H1 (cell line): ENCODE results near the gene PLPP4. TPM values are rescaled to one million over a fixed set of nuclear protein-coding genes. Genes with fewer than 3 reads are reported as not detected.

Experiments used
- CTCF ChIA-PET: fragments of 300-600 bp; sonication (Branson Sonifier 250); formaldehyde crosslinking; loops from one replicate; lab custom pipeline; 2021; ENCODE audit not compliant: partially characterized antibody; lab: Charles Lee
- POLR2A ChIA-PET: fragments of 300-600 bp; sonication (Branson Sonifier 250); formaldehyde crosslinking; loops from one replicate; lab custom pipeline; 2021; ENCODE audit warnings: inconsistent platforms; ENCODE audit not compliant: partially characterized antibody; lab: Charles Lee
- DNase-seq, 2 experiments: peaks; one replicate each; pipeline versions ENCODE4 v3.0.0 to v3.0.0-alpha.2; 2010 to 2022; ENCODE audit warnings: low spot score in 2 of 2, low read depth in 1 of 2, mixed read lengths in 1 of 2
- FAIRE-seq: peaks from 2 replicates; lab custom pipeline; 2011; peaks lifted over from hg19 to GRCh38; lab: Jason Lieb, UNC
- H2AFZ ChIP-seq: 2 replicates; pipeline ENCODE4 v1.8.1; 2012; ENCODE audit warnings: low read length, inconsistent platforms
- H2AK5ac ChIP-seq: 2 replicates; pipeline ENCODE4 v1.6.1; 2013; ENCODE audit warnings: low read depth, low read length
- H2BK120ac ChIP-seq: replicated peaks from 2 replicates; pipeline ENCODE3; 2013; ENCODE audit warnings: low read depth, low read length, inconsistent platforms
- H2BK12ac ChIP-seq: 2 replicates; pipeline ENCODE4 v1.6.1; 2013; ENCODE audit warnings: low read depth, low read length
- H2BK15ac ChIP-seq: 2 replicates; pipeline ENCODE4 v1.6.1; 2013; ENCODE audit warnings: low read length
- H2BK20ac ChIP-seq: 2 replicates; pipeline ENCODE4 v1.6.1; 2013; ENCODE audit warnings: low read length
- H2BK5ac ChIP-seq: 2 replicates; pipeline ENCODE4 v1.6.1; 2013; ENCODE audit warnings: low read depth, low read length
- H3K14ac ChIP-seq: 2 replicates; pipeline ENCODE4 v1.6.1; 2013; ENCODE audit warnings: inconsistent platforms; ENCODE audit not compliant: insufficient read length
- H3K18ac ChIP-seq: 2 replicates; pipeline ENCODE4 v1.6.1; 2013; ENCODE audit warnings: low read length; ENCODE audit errors: extremely low read depth
- H3K23ac ChIP-seq: 2 replicates; pipeline ENCODE4 v1.6.1; 2013; ENCODE audit warnings: inconsistent platforms; ENCODE audit not compliant: insufficient read length
- H3K23me2 ChIP-seq: 2 replicates; pipeline ENCODE4 v1.6.1; 2013; ENCODE audit warnings: low read depth, low read length
- H3K27ac ChIP-seq: 2 replicates; pipeline ENCODE4 v1.6.1; 2011; ENCODE audit warnings: low read depth, low read length, inconsistent platforms
- H3K27me3 ChIP-seq, 4 experiments: replicated peaks in 1 of 4; 1 replicate in 1 of 4; 2 replicates in 3 of 4; pipeline versions ENCODE4 v1.6.1 to v1.8.1; 2011 to 2013; ENCODE audit warnings: low read length in 3 of 4, mild to moderate bottlenecking in 3 of 4, inconsistent platforms in 2 of 4, mixed read lengths in 2 of 4, moderate library complexity in 1 of 4; ENCODE audit not compliant: control insufficient read depth in 3 of 4, insufficient read depth in 3 of 4; ENCODE audit errors: extremely low read depth in 1 of 4
- H3K36me3 ChIP-seq, 4 experiments: 2 replicates each; pipeline versions ENCODE4 v1.6.1 to v1.8.1; 2011 to 2013; ENCODE audit warnings: mild to moderate bottlenecking in 4 of 4, low read length in 3 of 4, moderate library complexity in 2 of 4, control low read depth in 1 of 4, inconsistent platforms in 1 of 4; ENCODE audit not compliant: insufficient read depth in 4 of 4, control insufficient read depth in 2 of 4
- H3K4ac ChIP-seq: replicated peaks from 2 replicates; pipeline ENCODE3; 2013; ENCODE audit warnings: low read length, low read depth, mixed read lengths, inconsistent platforms; ENCODE audit not compliant: insufficient read length
- H3K4me1 ChIP-seq, 4 experiments: replicated peaks in 1 of 4; 1 replicate in 1 of 4; 2 replicates in 3 of 4; pipeline versions ENCODE4 v1.6.1 to v1.8.1; 2011 to 2013; ENCODE audit warnings: low read length in 3 of 4, inconsistent platforms in 2 of 4, mixed read lengths in 1 of 4; ENCODE audit not compliant: insufficient read depth in 4 of 4, control insufficient read depth in 3 of 4
- H3K4me2 ChIP-seq, 2 experiments: 2 replicates each; pipeline versions ENCODE4 v1.6.1 to v1.8.1; 2011 to 2013; ENCODE audit warnings: low read depth in 2 of 2, low read length in 2 of 2, control low read depth in 1 of 2, inconsistent platforms in 1 of 2, mild to moderate bottlenecking in 1 of 2; ENCODE audit not compliant: insufficient read depth in 1 of 2
- H3K4me3 ChIP-seq, 4 experiments: fragments of 200-600, 300-600 bp in 1 of 4; sonication (generic), shearing (Covaris generic), sonication (Bioruptor Twin) in 1 of 4; 2 replicates each; pipeline versions ENCODE4 v1.5.1 to v1.8.1; 2011 to 2016; ENCODE audit warnings: low read length in 4 of 4, low read depth in 3 of 4, control low read depth in 2 of 4, inconsistent platforms in 2 of 4, mild to moderate bottlenecking in 2 of 4, mixed read lengths in 1 of 4, moderate library complexity in 1 of 4; ENCODE audit not compliant: insufficient read depth in 2 of 4; ENCODE audit errors: extremely low read depth in 1 of 4
- H3K56ac ChIP-seq: replicated peaks from 2 replicates; pipeline ENCODE3; 2013; ENCODE audit warnings: low read depth, mild to moderate bottlenecking, mixed read lengths, low read length, inconsistent platforms; ENCODE audit not compliant: insufficient read length
- H3K79me1 ChIP-seq: 2 replicates; pipeline ENCODE4 v1.6.1; 2013; ENCODE audit warnings: low read depth, low read length, control low read depth
- H3K79me2 ChIP-seq, 2 experiments: 2 replicates each; pipeline versions ENCODE4 v1.6.1 to v1.8.1; 2012 to 2013; ENCODE audit warnings: low read length in 2 of 2, mild to moderate bottlenecking in 2 of 2, inconsistent platforms in 1 of 2; ENCODE audit not compliant: insufficient read depth in 2 of 2, control insufficient read depth in 1 of 2
- H3K9ac ChIP-seq, 4 experiments: replicated peaks in 1 of 4; 1 replicate in 1 of 4; 2 replicates in 3 of 4; pipeline versions ENCODE4 v1.6.1 to v1.8.1; 2011 to 2013; ENCODE audit warnings: low read depth in 3 of 4, low read length in 3 of 4, control low read depth in 2 of 4, mild to moderate bottlenecking in 2 of 4, moderate library complexity in 2 of 4, inconsistent platforms in 1 of 4; ENCODE audit errors: extremely low read depth in 1 of 4
- H3K9me3 ChIP-seq, 2 experiments: 2 replicates each; pipeline versions ENCODE4 v1.6.1 to v1.8.1; 2012 to 2013; ENCODE audit warnings: mild to moderate bottlenecking in 2 of 2, moderate library complexity in 2 of 2, control low read depth in 1 of 2, inconsistent platforms in 1 of 2, low read depth in 1 of 2, low read length in 1 of 2, mixed read lengths in 1 of 2; ENCODE audit not compliant: insufficient read depth in 2 of 2
- H4K20me1 ChIP-seq, 2 experiments: replicated peaks in 1 of 2; 2 replicates each; pipeline versions ENCODE3 to v1.8.1; 2011 to 2013; ENCODE audit warnings: inconsistent platforms in 2 of 2, low read length in 2 of 2, mild to moderate bottlenecking in 1 of 2; ENCODE audit not compliant: insufficient read depth in 2 of 2, control insufficient read depth in 1 of 2
- H4K5ac ChIP-seq: 2 replicates; pipeline ENCODE4 v1.6.1; 2013; ENCODE audit warnings: low read length, low read depth, mixed read lengths, inconsistent platforms; ENCODE audit not compliant: insufficient read length
- H4K8ac ChIP-seq: 2 replicates; pipeline ENCODE4 v1.8.0; 2013; ENCODE audit warnings: mild to moderate bottlenecking, moderate library complexity, low read length, inconsistent platforms; ENCODE audit not compliant: insufficient read depth; ENCODE audit errors: extremely low read depth
- H4K91ac ChIP-seq: replicated peaks from 2 replicates; pipeline ENCODE3; 2013; ENCODE audit warnings: low read length, mixed read lengths, inconsistent platforms; ENCODE audit not compliant: insufficient read length
- ATF3 ChIP-seq: IDR thresholded peaks from 2 replicates; pipeline ENCODE4 v1.6.1; 2011; ENCODE audit warnings: low read depth, mild to moderate bottlenecking, low read length; ENCODE audit not compliant: insufficient read depth
- BCL11A ChIP-seq, 2 experiments: IDR thresholded peaks; one replicate each; pipeline ENCODE4 v1.6.1; 2011; ENCODE audit warnings: low read depth in 2 of 2, low read length in 2 of 2, mild to moderate bottlenecking in 2 of 2
- E2F6 ChIP-seq: IDR thresholded peaks from 2 replicates; pipeline ENCODE4 v1.6.1; 2012; ENCODE audit warnings: inconsistent platforms
- EP300 ChIP-seq, 2 experiments: IDR thresholded peaks; 1 replicate in 1 of 2; 2 replicates in 1 of 2; pipeline ENCODE4 v1.6.1; 2011 to 2012; ENCODE audit warnings: low read depth in 2 of 2, low read length in 2 of 2, mild to moderate bottlenecking in 2 of 2, borderline replicate concordance in 1 of 2, inconsistent platforms in 1 of 2, moderate library complexity in 1 of 2
- HDAC2 ChIP-seq, 2 experiments: fragments of 300-600 bp in 1 of 2; sonication (generic) in 1 of 2; IDR thresholded peaks; 2 replicates each; pipeline ENCODE4 v1.6.1; 2011 to 2012; ENCODE audit warnings: low read depth in 2 of 2, low read length in 2 of 2, mild to moderate bottlenecking in 2 of 2, moderate library complexity in 2 of 2, borderline replicate concordance in 1 of 2, inconsistent platforms in 1 of 2
- MAFK ChIP-seq: IDR thresholded peaks from 2 replicates; pipeline ENCODE4 v1.6.1; 2012; ENCODE audit warnings: low read depth, mild to moderate bottlenecking, improper control_type of control experiment, low read length
- NANOG ChIP-seq: IDR thresholded peaks from 2 replicates; pipeline ENCODE4 v1.6.1; 2011; ENCODE audit warnings: low read length, low read depth, mild to moderate bottlenecking, inconsistent platforms; ENCODE audit not compliant: insufficient read depth, poor library complexity, severe bottlenecking
- TBP ChIP-seq: IDR thresholded peaks from 2 replicates; pipeline ENCODE4 v1.6.1; 2011; ENCODE audit warnings: low read depth, low read length, improper control_type of control experiment
- YY1 ChIP-seq: IDR thresholded peaks from 2 replicates; pipeline ENCODE4 v1.6.1; 2011; ENCODE audit warnings: low read depth, mild to moderate bottlenecking, low read length
- ZNF274 ChIP-seq: IDR thresholded peaks from 2 replicates; pipeline ENCODE4 v1.7.0; 2012; ENCODE audit warnings: low read length, borderline replicate concordance; ENCODE audit errors: extremely low read depth
- polyA plus RNA-seq, 7 experiments: library from polyadenylated mRNA; depleted of rRNA in 3 of 7; stranded (reverse) in 5 of 7; unstranded in 2 of 7; fragments of >200 nt in 5 of 7; fragments of 200-250 nt in 2 of 7; gene quantifications; 1 replicate in 5 of 7; 2 replicates in 1 of 7; 4 replicates in 1 of 7; pipeline versions ENCODE4 v1.2.1 to v1.2.3, GENCODE V29; 2011 to 2013; ENCODE audit warnings: missing spikeins in 2 of 7, mixed read lengths in 2 of 7
- total RNA-seq: library from RNA; stranded (reverse); fragmentation: NEBNext Ultra II Directional; extraction: Animal tissue kit (Norgen Biotek cat#: 25700); gene quantifications from 2 replicates; pipeline ENCODE4 v1.2.1, GENCODE V29; 2021

PLPP4 gene
- total and polyA plus RNA-seq, 2 of the 8 experiments (the other 6 are each of a cell fraction or from before 2014, with no cell fraction given), result 0.30 TPM; not detected in 1

GRCh38 chr10:120571266-120571665 is 114.2 kb downstream of the PLPP4 start:
- Histone ChIP-seq H3K23ac (no peak overlapping the region), H3K9ac (no peak overlapping the region), H3K36me3 (no peaks in the 10 kb centered on the region), H3K23me2 (no peaks in the 10 kb centered on the region), H3K4me3 (no peak overlapping the region), H3K27ac (no peak overlapping the region), H4K20me1 (no peaks in the 10 kb centered on the region), H2BK15ac (no peak overlapping the region), H3K79me2 (no peaks in the 10 kb centered on the region), H4K8ac (no peak overlapping the region), H3K14ac (no peak overlapping the region), H3K18ac (no peak overlapping the region), H2BK120ac (no peak overlapping the region), H2AFZ (no peak overlapping the region), H3K4me1 (no peaks in the 10 kb centered on the region), H2AK5ac (no peak overlapping the region), H2BK5ac (no peak overlapping the region), H3K9me3 (no peaks in the 10 kb centered on the region), H2BK20ac (no peak overlapping the region), H3K4ac (no peak overlapping the region), H3K79me1 (no peaks in the 10 kb centered on the region), H3K4me2 (no peak overlapping the region), H3K56ac (no peak overlapping the region), H4K91ac (no peak overlapping the region), H2BK12ac (no peak overlapping the region), H4K5ac (no peak overlapping the region), H3K27me3 (peaks cover 0 to 1% (median 0%) of the 10 kb centered on the region in 4 experiments; a peak in 1 of 7 replicates)
- ChIA-PET POLR2A (interaction anchor here (0.8 kb wide), 1 partner anchor 11 kb away, joined by 3 read pairs; no protein-coding TSS in a partner anchor), CTCF (interaction anchor here (0.8 kb wide), 2 partner anchors 11 to 167 kb away, joined by 3 read pairs; no protein-coding TSS in a partner anchor)
- DNase-seq (no peak), FAIRE-seq (no peak)
- no peak for TF ChIP-seq E2F6
- no peak for TF ChIP-seq TBP
- TF ChIP-seq YY1, result no peak
- TF ChIP-seq ZNF274, result no peak
- no peak for TF ChIP-seq NANOG
- no peak for TF ChIP-seq MAFK
- no peak for TF ChIP-seq HDAC2 (IDR thresholded peaks at IDR 0.05; ENCODE audit: borderline replicate concordance in 1 of 2, low read depth in 2 of 2, low read length in 2 of 2)
- no peak for TF ChIP-seq EP300 (IDR thresholded peaks at IDR 0.05; ENCODE audit: borderline replicate concordance in 1 of 2, low read depth in 2 of 2, low read length in 2 of 2)
- no peak for TF ChIP-seq BCL11A (IDR thresholded peaks at IDR 0.05; ENCODE audit: low read depth in 2 of 2, low read length in 2 of 2)
- no peak for TF ChIP-seq ATF3
